OCI-LY1 (cell line): ENCODE results near the gene MCF2L2.

Experiments used
- H2AFZ ChIP-seq: fragments of 200-600 bp; sonication (generic), shearing (Covaris generic); 2 replicates; pipeline ENCODE4 v1.6.0; 2014; ENCODE audit warnings: antibody characterized with exemption, mild to moderate bottlenecking, low read length
- H3F3A ChIP-seq: fragments of 200-600 bp; sonication (generic), shearing (Covaris generic); 2 replicates; pipeline ENCODE4 v1.6.0; 2014; ENCODE audit warnings: mild to moderate bottlenecking, antibody characterized with exemption, low read length, moderate library complexity; ENCODE audit not compliant: insufficient read depth
- H3K27ac ChIP-seq: fragments of 200-600 bp; sonication (generic); 2 replicates; pipeline ENCODE4 v1.5.1; 2014; ENCODE audit warnings: low read length, mixed run types, mild to moderate bottlenecking, low read depth; ENCODE audit not compliant: poor library complexity, severe bottlenecking
- H3K27me3 ChIP-seq: fragments of 200-600 bp; sonication (generic); 2 replicates; pipeline ENCODE4 v1.6.0; 2014; ENCODE audit warnings: antibody characterized with exemption, mild to moderate bottlenecking, low read length, moderate library complexity; ENCODE audit not compliant: insufficient read depth
- H3K36me3 ChIP-seq: fragments of 200-600 bp; sonication (generic); 2 replicates; pipeline ENCODE4 v1.6.1; 2014; ENCODE audit warnings: mild to moderate bottlenecking, antibody characterized with exemption, low read length, moderate library complexity, mixed read lengths; ENCODE audit not compliant: insufficient read depth
- H3K4me1 ChIP-seq: fragments of 200-600 bp; sonication (generic); 2 replicates; pipeline ENCODE4 v1.5.1; 2014; ENCODE audit warnings: mild to moderate bottlenecking, low read length, moderate library complexity; ENCODE audit not compliant: insufficient read depth, severe bottlenecking
- H3K4me2 ChIP-seq: fragments of 200-600 bp; sonication (generic), shearing (Covaris generic); 2 replicates; pipeline ENCODE4 v1.6.1; 2014; ENCODE audit warnings: low read length
- H3K4me3 ChIP-seq: fragments of 200-600 bp; sonication (generic); 2 replicates; pipeline ENCODE4 v1.5.1; 2014; ENCODE audit warnings: low read length, low read depth, mild to moderate bottlenecking, mixed read lengths; ENCODE audit not compliant: poor library complexity, severe bottlenecking
- H3K79me2 ChIP-seq: fragments of 200-600 bp; shearing (Covaris generic); 2 replicates; pipeline ENCODE4 v1.6.1; 2016; ENCODE audit warnings: mixed run types, low read length, mixed read lengths; ENCODE audit not compliant: insufficient read depth
- H3K9ac ChIP-seq: fragments of 200-600 bp; sonication (generic), shearing (Covaris generic); 2 replicates; pipeline ENCODE4 v1.6.1; 2014; ENCODE audit warnings: mild to moderate bottlenecking, low read length, mixed read lengths
- H3K9me2 ChIP-seq: fragments of 200-600 bp; sonication (generic), shearing (Covaris generic); 2 replicates; pipeline ENCODE4 v1.6.1; 2014; ENCODE audit warnings: low read depth, mild to moderate bottlenecking, low read length, mixed read lengths
- H3K9me3 ChIP-seq: fragments of 200-600 bp; shearing (Covaris generic); 2 replicates; pipeline ENCODE4 v1.6.1; 2014; ENCODE audit warnings: low read length, mixed read lengths
- H4K20me1 ChIP-seq: fragments of 200-600 bp; sonication (generic), shearing (Covaris generic); 2 replicates; pipeline ENCODE4 v1.6.0; 2016; ENCODE audit warnings: mild to moderate bottlenecking, low read length; ENCODE audit not compliant: insufficient read depth
- EZH2 ChIP-seq: fragments of 200-600 bp; sonication (generic), shearing (Covaris generic); IDR thresholded peaks from 2 replicates; pipeline ENCODE4 v1.8.0; 2017; ENCODE audit warnings: borderline replicate concordance, mixed run types, mild to moderate bottlenecking, antibody characterized with exemption, low read length, moderate library complexity, mixed read lengths
- TF ChIP-seq, protein P1 (sequence below): fragments of 200-600 bp; sonication (generic), shearing (Covaris generic); IDR thresholded peaks from 2 replicates; pipeline ENCODE4 v1.5.1; 2017; ENCODE audit warnings: mild to moderate bottlenecking, antibody characterized with exemption, low read length, moderate library complexity, mixed read lengths

The MCF2L2 gene

DNA sequence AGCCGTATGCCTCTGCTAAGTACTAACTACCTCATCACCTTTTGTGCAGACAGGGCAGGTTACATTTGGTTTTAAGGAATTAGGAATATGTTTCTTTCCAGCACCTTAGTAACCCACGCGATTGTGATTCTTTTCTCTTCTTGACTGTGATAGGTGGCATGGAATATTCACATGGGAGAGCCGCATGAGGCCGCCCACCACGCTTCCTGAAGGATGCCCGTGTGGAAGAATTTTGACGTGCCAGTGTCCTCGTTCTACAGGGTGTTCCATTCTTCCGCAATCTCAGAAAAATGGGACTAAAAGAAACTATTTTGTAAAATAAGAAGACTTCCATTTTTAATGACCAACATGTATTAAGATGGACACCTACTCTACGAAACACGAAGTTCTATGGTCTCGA is 159.1 kb downstream of the MCF2L2 start:
- H3K79me2 ChIP-seq: no peaks in the 10 kb centered on the region
- no peaks in the 10 kb centered on the region for H3K4me1 ChIP-seq
- TF ChIP-seq EZH2: no peak
- TF ChIP-seq, protein P1, sequence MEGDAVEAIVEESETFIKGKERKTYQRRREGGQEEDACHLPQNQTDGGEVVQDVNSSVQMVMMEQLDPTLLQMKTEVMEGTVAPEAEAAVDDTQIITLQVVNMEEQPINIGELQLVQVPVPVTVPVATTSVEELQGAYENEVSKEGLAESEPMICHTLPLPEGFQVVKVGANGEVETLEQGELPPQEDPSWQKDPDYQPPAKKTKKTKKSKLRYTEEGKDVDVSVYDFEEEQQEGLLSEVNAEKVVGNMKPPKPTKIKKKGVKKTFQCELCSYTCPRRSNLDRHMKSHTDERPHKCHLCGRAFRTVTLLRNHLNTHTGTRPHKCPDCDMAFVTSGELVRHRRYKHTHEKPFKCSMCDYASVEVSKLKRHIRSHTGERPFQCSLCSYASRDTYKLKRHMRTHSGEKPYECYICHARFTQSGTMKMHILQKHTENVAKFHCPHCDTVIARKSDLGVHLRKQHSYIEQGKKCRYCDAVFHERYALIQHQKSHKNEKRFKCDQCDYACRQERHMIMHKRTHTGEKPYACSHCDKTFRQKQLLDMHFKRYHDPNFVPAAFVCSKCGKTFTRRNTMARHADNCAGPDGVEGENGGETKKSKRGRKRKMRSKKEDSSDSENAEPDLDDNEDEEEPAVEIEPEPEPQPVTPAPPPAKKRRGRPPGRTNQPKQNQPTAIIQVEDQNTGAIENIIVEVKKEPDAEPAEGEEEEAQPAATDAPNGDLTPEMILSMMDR: no peak
- peaks cover 5% of the 10 kb centered on the region; the same call in 1 of the 2 replicates for H3K27me3 ChIP-seq
- H3K27ac ChIP-seq: no peak overlapping the region
- H3K9me2 ChIP-seq: no peaks in the 10 kb centered on the region
- no peak overlapping the region for H3K9ac ChIP-seq
- H3K36me3 ChIP-seq: no peaks in the 10 kb centered on the region
- H4K20me1 ChIP-seq: no peaks in the 10 kb centered on the region
- no peaks in the 10 kb centered on the region for H3K9me3 ChIP-seq
- no peak overlapping the region for H2AFZ ChIP-seq
- H3F3A ChIP-seq: no peaks in the 10 kb centered on the region
- H3K4me2 ChIP-seq: no peak overlapping the region
- no peak overlapping the region for H3K4me3 ChIP-seq

DNA sequence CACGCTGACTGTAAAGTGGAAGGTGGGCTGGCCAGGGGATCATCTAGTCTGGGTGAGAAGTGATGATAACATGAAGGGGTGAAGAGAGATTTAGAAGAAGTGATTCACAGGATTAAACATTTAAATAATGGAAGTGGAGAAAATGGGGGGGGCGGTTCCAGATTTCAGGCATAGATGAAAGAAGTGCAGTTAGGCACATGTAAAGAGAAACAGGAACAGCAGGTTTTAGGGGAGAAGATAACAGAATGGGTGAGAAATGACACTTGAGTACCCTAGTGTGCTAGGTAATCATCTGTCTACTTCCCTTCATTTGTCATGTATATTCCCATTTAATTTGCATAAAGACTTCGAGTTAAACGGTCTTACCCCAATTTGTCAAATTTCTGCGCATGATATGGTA is 160.1 kb downstream of the MCF2L2 start:
- Histone ChIP-seq H3K9ac (no peak overlapping the region), H3K4me3 (no peak overlapping the region), H4K20me1 (no peaks in the 10 kb centered on the region), H3K27ac (no peak overlapping the region), H3F3A (no peaks in the 10 kb centered on the region), H3K9me2 (no peaks in the 10 kb centered on the region), H3K27me3 (peaks cover 5% of the 10 kb centered on the region; the same call in 1 of the 2 replicates), H3K36me3 (no peaks in the 10 kb centered on the region), H3K9me3 (no peaks in the 10 kb centered on the region), H3K4me2 (no peak overlapping the region), H3K79me2 (no peaks in the 10 kb centered on the region), H2AFZ (no peak overlapping the region), H3K4me1 (no peaks in the 10 kb centered on the region)
- TF ChIP-seq, protein P1: no peak
- no peak for TF ChIP-seq EZH2

DNA sequence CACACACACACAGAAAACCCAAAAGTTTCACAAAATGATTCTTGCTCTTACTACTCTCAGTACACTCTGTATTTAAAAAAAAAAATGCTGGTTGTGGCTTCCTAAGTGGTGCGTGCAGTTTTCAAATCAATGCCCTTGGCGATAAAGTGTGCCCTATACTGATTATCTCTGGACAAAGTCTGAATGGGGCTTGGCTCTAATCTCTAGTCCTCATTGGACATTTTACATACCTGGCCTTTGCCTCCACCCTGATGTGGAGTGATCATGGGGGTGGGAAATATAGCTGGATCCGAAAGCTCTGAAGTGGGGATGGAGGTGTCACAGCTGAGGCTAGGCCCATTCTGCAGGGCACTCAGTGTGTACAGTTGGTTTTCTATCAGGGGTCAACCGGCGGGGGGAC is 161.3 kb downstream of the MCF2L2 start:
- Histone ChIP-seq H3K79me2 (no peaks in the 10 kb centered on the region), H3F3A (no peaks in the 10 kb centered on the region), H3K36me3 (no peaks in the 10 kb centered on the region), H3K9me2 (no peaks in the 10 kb centered on the region), H2AFZ (no peak overlapping the region), H3K4me3 (no peak overlapping the region), H3K9me3 (no peaks in the 10 kb centered on the region), H3K27ac (no peak overlapping the region), H3K27me3 (peaks cover 5% of the 10 kb centered on the region; the same call in 1 of the 2 replicates), H4K20me1 (no peaks in the 10 kb centered on the region), H3K4me2 (no peak overlapping the region), H3K4me1 (no peaks in the 10 kb centered on the region), H3K9ac (no peak overlapping the region)
- TF ChIP-seq, protein P1: no peak
- no peak for TF ChIP-seq EZH2
